ENCODE data around the gene CDH13. TPM values are rescaled to one million over a fixed set of nuclear protein-coding genes. Genes with fewer than 3 reads are reported as not detected.

Gene CDH13
- total and polyA plus RNA-seq, 2 of the 8 experiments (the other 6 are each of a cell fraction or from before 2014, with no cell fraction given): 2.3 to 2.4 TPM

- TF ChIP-seq CTCF (IDR thresholded peaks at IDR 0.05; ENCODE audit: control extremely low read depth in 1 of 3, insufficient read depth in 1 of 3, low read depth in 1 of 3, low read length in 3 of 3) (no peak), EZH2 (IDR thresholded peaks at IDR 0.05; ENCODE audit: low read depth, low read length, severe bottlenecking) (no peak), USF2 (IDR thresholded peaks at IDR 0.05; ENCODE audit: low read length) (no peak)
Measured at GRCh38 chr16:83115491-83116232, 488.9 kb downstream of the CDH13 start (continued).
